ENCODE measurements around the gene FAM76A. TPM values are rescaled to one million over a fixed set of nuclear protein-coding genes. Genes with fewer than 3 reads are reported as not detected.

FAM76A gene
- total RNA-seq, 6 experiments from 2014 or later, result 6.7 to 9.2 (median 7.8) TPM

DNA sequence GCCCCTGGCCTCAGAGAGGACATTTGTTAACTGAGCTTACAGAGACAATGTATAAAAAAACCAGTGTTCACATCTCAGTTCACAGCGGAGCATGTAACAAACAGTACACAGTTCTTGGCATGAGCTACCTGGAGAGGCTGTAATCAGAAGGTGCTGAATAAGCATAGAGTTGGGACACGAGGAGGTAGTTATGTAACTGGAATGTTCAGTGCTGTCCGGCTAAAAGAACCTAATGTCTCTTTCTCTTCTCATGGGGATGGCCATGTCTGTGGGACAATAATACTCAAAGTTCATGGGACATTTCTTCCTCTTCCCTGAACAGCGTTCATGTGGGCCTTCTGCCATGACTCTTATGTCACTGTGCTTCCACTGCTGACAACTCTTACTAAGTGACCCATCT, 30.1 kb downstream of the FAM76A start:
- Mint-ChIP-seq H3K27ac (no peak overlapping the region), H3K4me3 (no peak overlapping the region), H3K9me3 (no peaks in the 10 kb centered on the region), H3K36me3 (ENCODE audit: low read depth) (peaks cover 15% of the 10 kb centered on the region), H3K4me1 (ENCODE audit: low read depth) (peaks cover 16% of the 10 kb centered on the region), H3K27me3 (ENCODE audit: insufficient read depth) (no peaks in the 10 kb centered on the region; the same call in 1 of the 2 replicates)
- DNase-seq, result no peak
- TF ChIP-seq CTCF (IDR thresholded peaks at IDR 0.05), result no peak

GRCh38 chr1:27759236-27759635, 33.5 kb downstream of the FAM76A start:
- Mint-ChIP-seq H3K4me1 (ENCODE audit: low read depth) (peaks cover 7% of the 10 kb centered on the region), H3K9me3 (no peaks in the 10 kb centered on the region), H3K36me3 (ENCODE audit: low read depth) (peaks cover 14% of the 10 kb centered on the region), H3K4me3 (no peak overlapping the region), H3K27ac (no peak overlapping the region; the same call in 1 of the 2 replicates), H3K27me3 (ENCODE audit: insufficient read depth) (no peaks in the 10 kb centered on the region)
- DNase-seq, result no peak
- TF ChIP-seq CTCF (IDR thresholded peaks at IDR 0.05), result no peak

- Mint-ChIP-seq H3K9me3 (no peaks in the 10 kb centered on the region), H3K4me3 (no peak overlapping the region), H3K4me1 (ENCODE audit: low read depth) (peaks cover 7% of the 10 kb centered on the region), H3K36me3 (ENCODE audit: low read depth) (peaks cover 14% of the 10 kb centered on the region), H3K27me3 (ENCODE audit: insufficient read depth) (no peaks in the 10 kb centered on the region), H3K27ac (no peak overlapping the region)
- TF ChIP-seq CTCF (IDR thresholded peaks at IDR 0.05), result no peak
- no peak for DNase-seq
These were observed 34.7 kb downstream of the FAM76A start for GRCh38 chr1:27760426-27760825.

- no peak for TF ChIP-seq CTCF (IDR thresholded peaks at IDR 0.05)
- H3K27ac Mint-ChIP-seq, result no peak overlapping the region
- H3K4me3 Mint-ChIP-seq, result no peak overlapping the region
- H3K9me3 Mint-ChIP-seq, result no peaks in the 10 kb centered on the region
- peaks cover 7% of the 10 kb centered on the region for H3K4me1 Mint-ChIP-seq (ENCODE audit: low read depth)
- no peaks in the 10 kb centered on the region for H3K27me3 Mint-ChIP-seq (ENCODE audit: insufficient read depth)
- no peak for DNase-seq
- H3K36me3 Mint-ChIP-seq (ENCODE audit: low read depth), result peaks cover 10% of the 10 kb centered on the region
These were observed 36.3 kb downstream of the FAM76A start for GRCh38 chr1:27762033-27762432.

DNA sequence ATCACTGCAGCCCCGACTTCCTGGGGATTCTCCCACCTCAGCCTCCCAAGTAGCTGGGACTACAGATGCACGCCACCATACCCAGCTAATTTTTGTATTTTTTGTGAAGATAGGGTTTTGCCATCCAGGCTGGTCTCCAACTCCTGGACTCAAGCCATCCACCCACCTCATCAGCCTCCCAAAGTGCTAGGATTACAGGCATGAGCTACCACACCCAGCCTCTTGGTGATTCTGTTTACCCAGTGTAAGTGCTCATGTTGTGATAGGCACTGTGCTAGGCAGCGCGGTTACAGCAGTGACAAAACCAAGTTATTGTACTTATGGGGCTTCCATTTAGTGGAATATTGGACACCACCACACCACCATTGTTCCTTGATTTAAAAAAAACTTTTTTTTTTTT, 37.6 kb downstream of the FAM76A start:
- H3K27ac Mint-ChIP-seq, result no peak overlapping the region
- TF ChIP-seq CTCF (IDR thresholded peaks at IDR 0.05), result no peak
- no peak overlapping the region for H3K4me3 Mint-ChIP-seq
- peaks cover under 1% of the 10 kb centered on the region; the same call in 1 of the 2 replicates for H3K4me1 Mint-ChIP-seq (ENCODE audit: low read depth)
- H3K9me3 Mint-ChIP-seq, result no peaks in the 10 kb centered on the region
- DNase-seq, result no peak
- no peaks in the 10 kb centered on the region for H3K27me3 Mint-ChIP-seq (ENCODE audit: insufficient read depth)
- peaks cover 5% of the 10 kb centered on the region; the same call in 1 of the 2 replicates for H3K36me3 Mint-ChIP-seq (ENCODE audit: low read depth)
